ENCODE measurements around the gene SLAIN1.
"Not testable (repeated sequence)": the region's sequence is repeated elsewhere in the genome, so short reads cannot be mapped to it uniquely, and the experiment has no call there.

SLAIN1 gene

DNA sequence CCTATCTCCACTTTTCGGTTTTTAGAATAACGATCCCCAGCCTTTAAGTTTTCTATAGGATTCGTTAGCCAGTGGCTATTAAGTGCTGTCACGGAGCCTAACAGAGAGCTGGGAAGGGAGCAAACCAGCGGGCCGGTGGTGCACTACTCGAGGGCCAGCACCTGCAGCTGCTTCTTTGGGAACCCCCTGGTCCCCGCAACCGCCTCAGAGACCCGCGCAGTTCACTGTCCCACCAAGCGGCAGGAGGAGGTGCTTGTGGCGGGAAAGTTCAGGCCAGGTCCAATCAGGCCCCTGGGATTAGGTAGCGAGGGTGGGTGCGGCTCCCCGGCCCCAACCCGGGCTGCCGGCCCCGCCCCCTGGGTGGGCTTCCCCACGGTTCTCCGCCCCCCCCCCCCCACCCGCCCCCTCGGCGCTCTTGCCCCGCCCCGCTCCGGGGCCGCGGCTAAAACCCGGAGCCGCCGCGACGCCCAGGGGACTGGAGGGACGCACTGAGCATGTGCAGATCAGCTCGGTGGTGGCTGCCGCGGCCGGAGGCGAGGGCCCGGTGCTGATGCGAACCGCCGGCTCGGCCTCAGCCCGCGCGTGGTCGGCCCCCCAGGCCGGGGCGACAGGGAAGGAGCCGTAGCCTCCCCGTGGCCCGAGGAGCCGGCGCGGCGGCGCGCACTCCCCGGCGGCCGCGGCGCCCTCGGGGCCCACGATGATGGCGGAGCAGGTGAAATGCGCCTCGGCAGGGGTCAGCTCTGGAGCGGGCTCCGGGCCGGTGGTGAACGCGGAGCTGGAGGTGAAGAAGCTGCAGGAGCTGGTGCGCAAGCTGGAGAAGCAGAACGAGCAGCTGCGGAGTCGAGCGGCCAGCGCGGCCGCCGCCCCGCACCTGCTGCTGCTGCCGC is at the start of gene SLAIN1:
TSS of gene SLAIN1 (plus strand) at position 471 of the 887 bp plus-strand sequence. CDS start at position 698, 227 bp downstream.
- TF ChIP-seq, protein P1, sequence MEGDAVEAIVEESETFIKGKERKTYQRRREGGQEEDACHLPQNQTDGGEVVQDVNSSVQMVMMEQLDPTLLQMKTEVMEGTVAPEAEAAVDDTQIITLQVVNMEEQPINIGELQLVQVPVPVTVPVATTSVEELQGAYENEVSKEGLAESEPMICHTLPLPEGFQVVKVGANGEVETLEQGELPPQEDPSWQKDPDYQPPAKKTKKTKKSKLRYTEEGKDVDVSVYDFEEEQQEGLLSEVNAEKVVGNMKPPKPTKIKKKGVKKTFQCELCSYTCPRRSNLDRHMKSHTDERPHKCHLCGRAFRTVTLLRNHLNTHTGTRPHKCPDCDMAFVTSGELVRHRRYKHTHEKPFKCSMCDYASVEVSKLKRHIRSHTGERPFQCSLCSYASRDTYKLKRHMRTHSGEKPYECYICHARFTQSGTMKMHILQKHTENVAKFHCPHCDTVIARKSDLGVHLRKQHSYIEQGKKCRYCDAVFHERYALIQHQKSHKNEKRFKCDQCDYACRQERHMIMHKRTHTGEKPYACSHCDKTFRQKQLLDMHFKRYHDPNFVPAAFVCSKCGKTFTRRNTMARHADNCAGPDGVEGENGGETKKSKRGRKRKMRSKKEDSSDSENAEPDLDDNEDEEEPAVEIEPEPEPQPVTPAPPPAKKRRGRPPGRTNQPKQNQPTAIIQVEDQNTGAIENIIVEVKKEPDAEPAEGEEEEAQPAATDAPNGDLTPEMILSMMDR (IDR thresholded peaks at IDR 0.05; ENCODE audit: low read depth, low read length), result no peak
- TF ChIP-seq, protein P2, sequence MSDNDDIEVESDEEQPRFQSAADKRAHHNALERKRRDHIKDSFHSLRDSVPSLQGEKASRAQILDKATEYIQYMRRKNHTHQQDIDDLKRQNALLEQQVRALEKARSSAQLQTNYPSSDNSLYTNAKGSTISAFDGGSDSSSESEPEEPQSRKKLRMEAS (IDR thresholded peaks at IDR 0.05; ENCODE audit: low read depth, low read length), result no peak; the same call in 1 of the 2 replicates
- TF ChIP-seq MYC (IDR thresholded peaks at IDR 0.05; ENCODE audit: low read depth, low read length), result peak; percentile 52; the same call in 1 of the 2 replicates
- peak; percentile 86 for TF ChIP-seq POLR2A (IDR thresholded peaks at IDR 0.05; ENCODE audit: extremely low read depth, insufficient read length)
- H3K4me3 ChIP-seq (ENCODE audit: low read depth, low read length), result peak within 1 kb of the TSS; percentile 72
- DNase-seq (ENCODE audit: low read depth), result peak; percentile 89

DNA sequence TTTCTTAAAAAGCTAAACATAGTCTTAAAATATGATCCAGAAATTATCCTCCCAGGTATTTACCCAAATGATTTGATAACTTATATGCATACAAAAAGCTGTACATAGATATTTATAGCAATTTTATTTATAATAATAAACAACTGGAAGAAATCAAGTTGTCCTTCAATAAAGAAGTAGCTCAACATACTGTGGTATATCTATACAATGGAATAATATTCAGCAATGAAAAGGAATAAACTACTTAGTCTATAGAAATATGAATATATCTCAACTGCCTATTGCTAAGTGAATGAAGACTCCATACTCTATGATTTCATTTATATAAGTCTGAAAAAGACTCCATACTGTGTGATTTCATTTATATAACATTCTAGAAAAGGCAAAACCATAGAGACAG is 47.1 kb upstream of the SLAIN1 start:
- no peak overlapping the region for H3K4me3 ChIP-seq (ENCODE audit: low read depth, low read length)
- DNase-seq (ENCODE audit: low read depth), result no peak
- TF ChIP-seq, protein P1 (IDR thresholded peaks at IDR 0.05; ENCODE audit: low read depth, low read length), result no peak
- no peak for TF ChIP-seq POLR2A (IDR thresholded peaks at IDR 0.05; ENCODE audit: extremely low read depth, insufficient read length)

DNA sequence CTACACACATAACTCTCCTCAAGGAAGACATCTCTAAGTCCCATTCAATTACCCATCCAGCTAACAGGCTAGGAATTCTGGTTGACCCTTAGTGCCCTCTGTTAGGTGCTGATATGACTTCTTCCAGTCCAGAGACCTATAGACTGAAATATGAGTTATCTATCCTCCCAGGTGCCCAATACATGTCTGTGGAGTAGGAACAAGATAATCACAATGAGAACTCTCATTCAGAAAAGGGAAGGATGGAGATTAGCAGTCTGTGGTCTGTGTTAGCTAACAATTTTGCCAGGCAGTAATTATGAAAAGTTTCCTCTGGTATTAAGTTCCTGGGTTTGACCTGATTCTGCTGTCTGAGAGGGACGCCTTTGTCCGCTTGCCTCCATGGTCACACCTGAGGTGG is 44.2 kb upstream of the SLAIN1 start:
- no peak for TF ChIP-seq POLR2A (IDR thresholded peaks at IDR 0.05; ENCODE audit: extremely low read depth, insufficient read length)
- TF ChIP-seq, protein P2 (IDR thresholded peaks at IDR 0.05; ENCODE audit: low read depth, low read length), result no peak
- TF ChIP-seq, protein P1 (IDR thresholded peaks at IDR 0.05; ENCODE audit: low read depth, low read length), result no peak
- no peak for TF ChIP-seq MYC (IDR thresholded peaks at IDR 0.05; ENCODE audit: low read depth, low read length)
- no peak overlapping the region for H3K4me3 ChIP-seq (ENCODE audit: low read depth, low read length)
- no peak for DNase-seq (ENCODE audit: low read depth)

DNA sequence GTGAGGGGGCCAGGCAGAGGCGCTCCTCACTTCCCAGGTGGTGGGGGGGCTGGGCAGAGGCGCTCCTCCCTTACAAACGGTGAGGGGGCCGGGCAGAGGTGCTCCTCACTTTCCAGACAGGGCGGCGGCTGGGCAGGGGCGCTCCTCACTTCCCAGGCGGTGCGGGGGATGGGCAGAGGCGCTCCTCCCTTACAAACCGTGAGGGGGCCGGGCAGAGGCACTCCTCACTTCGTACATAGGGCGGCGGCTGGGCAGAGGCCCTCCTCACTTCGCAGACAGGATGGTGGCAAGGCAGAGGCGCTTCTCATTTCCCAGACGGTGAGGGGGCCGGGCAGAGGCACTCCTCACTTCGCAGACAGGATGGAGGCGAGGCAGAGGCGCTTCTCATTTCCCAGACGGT is 37.5 kb upstream of the SLAIN1 start:
- H3K4me3 ChIP-seq (ENCODE audit: low read depth, low read length); DNase-seq (ENCODE audit: low read depth): not testable (repeated sequence)

DNA sequence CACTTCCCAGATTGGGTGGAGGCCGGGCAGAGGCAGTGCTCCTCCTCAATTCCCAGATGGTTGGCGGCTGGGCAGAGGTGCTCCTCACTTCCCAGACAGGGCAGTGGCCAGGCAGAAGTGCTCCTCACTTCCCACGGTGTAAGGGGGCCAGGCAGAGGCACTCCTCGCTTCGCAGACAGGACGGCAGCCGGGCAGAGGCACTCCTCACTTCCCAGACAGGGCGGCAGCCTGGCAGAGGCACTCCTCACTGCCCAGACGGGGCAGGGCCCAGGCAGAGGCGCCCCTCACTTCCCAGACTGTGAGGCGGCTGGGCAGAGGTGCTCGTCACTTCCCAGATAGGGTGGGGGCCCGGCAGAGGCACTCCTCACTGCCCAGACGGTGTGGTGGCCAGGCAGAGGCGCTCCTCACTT is 36.6 kb upstream of the SLAIN1 start:
- no peak overlapping the region for H3K4me3 ChIP-seq (ENCODE audit: low read depth, low read length)
- TF ChIP-seq MYC (IDR thresholded peaks at IDR 0.05; ENCODE audit: low read depth, low read length) (no peak), POLR2A (IDR thresholded peaks at IDR 0.05; ENCODE audit: extremely low read depth, insufficient read length) (no peak)
- TF ChIP-seq, protein P1 (IDR thresholded peaks at IDR 0.05; ENCODE audit: low read depth, low read length), result no peak
- no peak for DNase-seq (ENCODE audit: low read depth)

DNA sequence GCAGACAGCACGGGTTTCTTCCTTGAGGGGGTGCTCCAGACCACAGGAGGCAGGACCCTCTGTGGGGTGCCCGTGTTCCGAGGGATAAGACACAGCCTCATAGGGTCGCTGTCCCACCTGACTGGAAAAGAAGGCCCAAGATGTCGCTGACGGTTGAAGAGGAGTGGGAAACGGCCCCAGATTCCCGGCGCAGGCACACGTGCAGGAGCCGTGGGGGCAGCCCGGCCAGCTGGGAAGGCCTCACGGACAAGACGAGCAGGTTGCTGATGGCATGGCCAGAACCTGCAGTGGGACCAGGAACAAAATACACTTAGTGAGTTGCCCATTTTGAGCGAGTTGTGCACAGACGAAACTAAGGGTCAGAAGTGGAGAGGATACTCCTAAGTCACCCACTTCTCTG is 35.2 kb upstream of the SLAIN1 start:
- DNase-seq (ENCODE audit: low read depth), result not testable (repeated sequence)

DNA sequence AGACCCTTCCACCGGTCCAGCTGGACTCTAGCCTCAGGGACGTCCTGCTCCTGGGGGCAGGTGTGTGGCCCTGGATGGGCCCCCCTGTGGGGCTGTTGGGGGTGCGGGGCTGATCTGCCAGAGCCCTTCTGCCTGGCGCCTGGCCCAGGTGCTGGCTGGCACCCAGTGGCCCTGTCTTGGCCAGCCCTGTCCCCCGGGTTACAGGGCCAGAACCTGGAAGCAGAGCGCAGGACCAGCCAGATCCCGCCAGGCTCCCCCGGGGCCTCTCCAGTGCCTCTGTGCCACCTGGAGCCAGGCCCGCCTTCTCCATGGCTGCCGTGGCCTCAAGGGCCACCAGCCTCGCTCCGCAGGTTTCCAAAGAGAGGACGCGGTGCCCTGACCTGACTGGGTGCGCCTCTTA is 34.7 kb upstream of the SLAIN1 start:
- H3K4me3 ChIP-seq (ENCODE audit: low read depth, low read length); DNase-seq (ENCODE audit: low read depth): not testable (repeated sequence)

More for the DNA sequence above, 35.2 kb upstream of the SLAIN1 start:
- not testable (repeated sequence) for H3K4me3 ChIP-seq (ENCODE audit: low read depth, low read length)

Measured in NB4 (cell line).